ENCODE results near the gene SH3RF3.

SH3RF3 gene

GRCh38 chr2:109304242-109304641, 175.2 kb downstream of the SH3RF3 start:
- H3K4me3 ChIP-seq, result no peak overlapping the region
- DNase-seq (ENCODE audit: low spot score), result no peak
- no peak for TF ChIP-seq CTCF (IDR thresholded peaks at IDR 0.05)
- no peak overlapping the region for H3K27ac ChIP-seq

- H3K4me3 ChIP-seq, result no peak overlapping the region
- no peak for TF ChIP-seq CTCF (IDR thresholded peaks at IDR 0.05)
- no peak overlapping the region for H3K27ac ChIP-seq
- no peak for DNase-seq (ENCODE audit: low spot score)
Measured at GRCh38 chr2:109304731-109305470, 175.9 kb downstream of the SH3RF3 start.

GRCh38 chr2:109305490-109306167, 176.6 kb downstream of the SH3RF3 start:
- no peak for DNase-seq (ENCODE audit: low spot score)

GRCh38 chr2:109306190-109306589, 177.2 kb downstream of the SH3RF3 start:
- no peak for DNase-seq (ENCODE audit: low spot score)
- TF ChIP-seq CTCF (IDR thresholded peaks at IDR 0.05), result no peak
- H3K4me3 ChIP-seq, result no peak overlapping the region
- no peak overlapping the region for H3K27ac ChIP-seq

More at GRCh38 chr2:109305490-109306167, 176.6 kb downstream of the SH3RF3 start:
- no peak for TF ChIP-seq CTCF (IDR thresholded peaks at IDR 0.05)
- Histone ChIP-seq H3K4me3 (no peak overlapping the region), H3K27ac (no peak overlapping the region)

GRCh38 chr2:109311771-109312170, 182.8 kb downstream of the SH3RF3 start:
- H3K27ac ChIP-seq, result no peak overlapping the region
- no peak overlapping the region for H3K4me3 ChIP-seq
- TF ChIP-seq CTCF (IDR thresholded peaks at IDR 0.05), result no peak
- DNase-seq (ENCODE audit: low spot score), result no peak

GRCh38 chr2:109312902-109313301, 183.9 kb downstream of the SH3RF3 start:
- Histone ChIP-seq H3K27ac (no peak overlapping the region), H3K4me3 (no peak overlapping the region)
- DNase-seq (ENCODE audit: low spot score), result no peak
- no peak for TF ChIP-seq CTCF (IDR thresholded peaks at IDR 0.05)

- no peak overlapping the region for H3K27ac ChIP-seq
- no peak for TF ChIP-seq CTCF (IDR thresholded peaks at IDR 0.05)
- H3K4me3 ChIP-seq, result no peak overlapping the region
- DNase-seq (ENCODE audit: low spot score), result no peak
Measured at GRCh38 chr2:109313343-109313742, 184.3 kb downstream of the SH3RF3 start.
